ENCODE results near the gene NFATC2.

Gene NFATC2

DNA sequence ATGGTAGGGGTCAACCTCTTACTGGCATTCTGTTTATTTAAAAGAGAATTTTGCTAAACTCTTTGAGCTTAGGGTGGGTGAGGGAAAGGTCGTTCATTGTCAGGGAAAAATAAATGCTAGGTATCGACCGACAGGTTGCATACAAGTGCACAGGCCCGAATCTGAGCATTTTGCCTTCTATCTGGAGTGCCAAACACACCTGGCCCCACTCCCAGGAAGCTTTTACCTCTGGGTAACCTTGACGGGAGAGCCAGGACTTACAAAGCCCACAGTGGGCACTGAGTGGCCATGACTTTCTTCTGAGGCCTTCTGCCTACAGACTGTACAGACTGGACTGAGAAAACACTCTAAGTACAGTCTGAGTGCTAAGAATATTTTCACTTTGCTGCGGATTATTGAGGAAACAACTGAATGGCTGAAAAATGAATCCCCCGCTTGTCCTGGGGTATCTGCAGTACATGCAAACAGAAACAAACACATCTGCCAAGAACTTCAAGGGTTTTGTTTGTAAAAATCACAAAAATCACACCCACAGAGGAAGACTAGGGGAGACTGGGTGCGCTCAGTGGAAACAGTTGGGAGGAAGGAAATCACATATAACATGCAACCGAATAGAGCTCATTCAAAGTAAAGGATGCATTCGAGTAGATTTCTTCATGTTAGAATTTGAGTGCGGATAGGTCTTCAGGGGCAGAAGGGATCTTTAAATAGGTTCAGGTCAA is 152.8 kb downstream of the NFATC2 start:
- DNase-seq (ENCODE audit: low read depth): no peak

DNA sequence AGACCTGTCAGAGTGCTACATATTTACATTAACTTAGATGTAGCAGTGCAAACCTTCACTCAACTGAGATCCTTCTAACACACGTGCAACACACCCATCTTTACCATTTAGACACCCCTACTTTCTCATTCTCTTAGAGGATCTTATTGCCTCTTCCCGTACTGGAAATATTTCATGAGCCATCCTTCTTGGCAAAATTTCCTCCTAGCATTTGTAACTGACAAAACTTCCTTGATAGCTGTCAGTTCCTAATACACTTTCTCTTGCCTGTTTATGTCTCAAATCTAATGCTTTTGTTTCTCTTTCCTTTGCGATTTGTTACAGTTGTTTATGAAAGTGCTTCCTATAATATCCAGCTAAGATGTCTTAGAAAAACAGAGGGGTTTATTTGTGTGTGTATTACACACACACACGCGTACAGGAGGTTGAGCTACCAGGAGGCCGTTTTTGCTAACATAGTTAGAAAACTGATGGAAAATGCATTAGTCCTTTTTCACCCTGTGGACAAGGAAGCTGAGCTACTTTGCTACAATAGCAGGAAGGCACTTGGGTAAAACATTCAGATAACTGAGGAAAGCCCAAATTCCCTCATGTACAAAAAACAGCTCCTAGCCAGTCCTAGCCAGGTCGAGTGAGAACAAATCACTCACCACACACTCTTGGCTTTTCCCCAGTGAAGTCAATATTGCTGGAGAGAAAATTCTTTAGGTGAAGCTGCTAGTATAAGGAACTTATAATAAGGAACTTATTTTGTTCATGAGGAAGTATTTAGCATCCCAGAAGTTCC is 153.6 kb downstream of the NFATC2 start:
- DNase-seq (ENCODE audit: low read depth): no peak

DNA sequence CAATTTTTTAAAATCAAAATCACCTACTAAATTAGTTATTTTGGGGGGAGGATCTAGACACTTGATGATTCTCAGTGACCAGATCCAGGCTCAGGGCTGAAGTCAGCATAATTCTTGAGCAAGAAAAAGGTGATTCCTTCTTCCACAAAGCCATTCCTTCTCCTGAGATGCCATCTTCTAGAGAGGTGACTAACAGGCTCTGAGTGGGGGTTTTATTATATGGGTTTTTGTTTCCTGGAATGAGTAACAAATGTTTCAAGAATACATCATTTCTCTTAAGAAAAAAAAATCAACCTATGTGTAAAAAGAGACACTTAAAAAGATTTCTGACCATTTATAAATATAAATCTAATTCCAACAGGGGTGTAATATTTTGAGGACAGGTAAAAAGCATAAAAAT is 154.3 kb downstream of the NFATC2 start:
- no peak for DNase-seq (ENCODE audit: low read depth)

DNA sequence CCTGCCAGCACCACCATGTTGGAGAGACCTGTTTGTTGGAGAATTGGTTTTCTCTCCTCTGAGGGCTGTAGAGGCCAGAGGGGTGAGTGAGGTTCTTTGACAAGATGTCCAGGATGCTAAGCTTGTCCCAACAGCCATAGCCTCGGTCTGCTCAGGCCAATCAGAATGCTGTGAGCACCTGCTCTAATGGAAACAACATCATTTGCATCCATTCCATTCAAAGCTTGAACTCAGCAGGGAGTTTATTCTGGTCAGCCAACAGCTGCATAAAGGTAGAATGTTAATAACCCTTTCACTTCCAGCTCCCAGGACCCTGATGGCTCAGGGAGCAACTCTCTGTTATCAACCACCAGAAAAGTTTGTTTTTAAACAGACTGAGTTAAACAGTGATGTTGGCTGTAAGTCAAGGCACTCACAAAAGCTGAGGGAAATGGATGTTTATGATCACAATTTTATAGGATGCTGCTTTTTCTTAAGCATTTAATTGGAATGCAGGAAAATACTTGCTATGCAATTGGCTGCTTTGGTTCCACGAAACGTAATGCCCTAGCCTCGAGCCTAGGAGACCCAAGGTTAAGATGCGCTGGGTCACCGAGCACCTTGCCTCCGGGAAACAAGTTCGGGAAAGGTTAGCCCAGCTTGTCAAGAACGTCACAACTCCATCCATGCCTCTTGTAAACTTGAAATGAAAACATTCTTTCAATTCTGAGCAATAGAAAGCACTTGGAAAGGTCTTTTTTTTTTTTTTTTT is 155.2 kb downstream of the NFATC2 start:
- DNase-seq (ENCODE audit: low read depth): no peak

DNA sequence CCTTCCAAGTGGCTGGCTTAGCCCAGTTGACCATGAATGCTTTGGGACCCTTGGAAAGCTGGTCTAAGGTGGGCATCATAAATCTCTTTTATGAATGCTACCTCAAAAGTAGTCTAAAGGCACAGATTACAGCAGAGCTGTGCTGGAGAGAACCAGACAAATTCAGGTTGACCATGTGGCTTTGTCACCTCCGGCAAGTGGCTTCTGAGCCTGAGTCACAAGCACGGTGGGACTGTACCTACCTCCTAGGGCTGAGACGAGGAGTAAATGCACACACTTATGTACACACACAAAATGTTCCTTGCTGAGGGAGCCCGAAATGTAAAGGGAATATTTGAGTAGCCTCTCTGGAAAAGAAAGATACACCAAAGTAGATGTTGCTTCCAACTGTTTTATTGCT is 155.9 kb downstream of the NFATC2 start:
- DNase-seq (ENCODE audit: low read depth): no peak

DNA sequence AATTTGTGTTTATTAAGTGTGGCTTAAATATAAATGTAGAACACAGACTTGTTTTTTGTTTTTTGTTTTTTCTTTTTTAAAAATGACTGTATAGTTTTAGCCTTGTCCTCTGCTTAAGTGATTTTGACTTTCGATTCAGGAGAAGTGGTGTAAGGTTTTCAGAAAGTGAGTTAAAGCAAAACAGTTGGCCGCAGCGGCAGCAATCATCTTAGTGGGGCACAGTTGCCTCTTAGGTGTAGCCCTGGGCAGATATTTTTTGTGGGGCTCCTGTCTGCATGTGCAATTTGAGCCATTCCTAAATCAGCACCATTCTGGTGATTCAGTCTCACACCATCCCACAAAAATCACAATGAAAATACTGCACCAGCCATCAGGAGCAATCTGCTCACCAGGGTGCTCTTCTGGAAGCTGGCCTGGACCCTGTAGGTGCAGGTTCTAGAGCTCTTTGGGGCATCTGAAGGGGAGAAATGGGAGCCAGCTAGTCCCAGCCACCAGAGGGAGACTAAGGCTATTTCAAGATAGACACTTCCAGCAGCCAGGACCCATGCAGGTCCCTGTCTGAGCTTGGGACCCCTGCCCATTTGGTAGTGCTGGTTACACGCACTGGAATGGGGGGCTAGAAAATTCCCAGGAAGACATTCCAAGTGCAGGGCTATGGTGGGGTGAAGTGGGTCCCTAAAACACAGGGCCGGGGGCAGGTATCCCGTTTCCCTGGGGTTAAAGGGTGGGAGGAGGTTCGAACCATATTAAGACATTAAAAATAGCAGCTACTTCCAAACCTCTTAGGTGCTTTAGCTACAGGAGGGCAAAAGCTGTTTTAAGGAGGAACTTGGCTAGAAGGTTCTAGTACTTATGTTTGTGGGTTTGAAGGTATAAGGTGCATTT is 156.6 kb downstream of the NFATC2 start:
- no peak for DNase-seq (ENCODE audit: low read depth)

DNA sequence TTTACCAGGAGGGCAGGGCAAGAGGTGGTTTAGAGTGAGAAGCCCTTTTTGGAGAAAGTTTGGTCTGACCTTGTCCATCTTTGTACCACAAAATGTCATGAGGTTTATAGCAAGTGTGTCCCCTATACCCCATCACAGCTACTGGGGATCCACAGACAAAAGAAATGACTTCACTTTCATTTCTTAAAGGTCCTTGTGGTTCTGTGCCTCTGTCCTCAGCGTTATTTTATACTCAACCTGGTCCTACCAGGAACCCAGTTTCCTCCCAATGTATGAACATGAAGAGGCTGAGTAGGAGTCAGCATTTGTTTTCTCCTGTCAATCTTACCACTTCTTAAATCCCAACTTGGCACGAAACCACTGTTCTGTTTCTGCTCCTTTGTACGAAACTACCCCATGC is 157.6 kb downstream of the NFATC2 start:
- no peak for DNase-seq (ENCODE audit: low read depth)

DNA sequence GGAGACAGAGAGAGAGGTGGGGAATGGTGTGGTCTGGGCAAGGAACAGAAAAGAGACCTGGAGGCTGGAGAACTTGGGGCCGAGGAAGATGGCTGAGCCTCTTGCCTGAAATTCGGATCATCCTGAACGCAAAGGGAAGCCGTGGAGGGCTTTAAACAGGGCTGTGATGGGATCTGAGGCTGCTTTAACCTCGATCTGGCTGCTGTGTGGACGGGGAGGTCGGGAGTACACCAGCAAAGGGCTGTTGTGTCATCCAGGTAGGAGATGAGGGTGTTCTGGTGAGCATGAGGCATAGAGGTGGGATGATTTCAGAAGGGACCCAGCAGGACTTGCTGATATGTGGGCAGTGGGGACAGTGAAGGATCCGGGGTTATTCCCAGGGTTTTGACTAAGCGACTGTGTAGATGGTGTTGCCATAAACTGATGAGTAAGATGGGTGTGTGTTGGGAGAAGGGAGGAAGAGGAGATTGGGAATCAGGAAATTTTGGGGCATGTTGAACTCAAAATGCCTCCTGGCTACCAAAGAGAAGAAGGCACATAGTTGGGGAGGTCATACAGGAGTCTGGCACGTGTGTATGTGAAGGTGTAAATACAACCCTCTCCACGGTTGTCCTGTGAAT is 158.5 kb downstream of the NFATC2 start:
- no peak for DNase-seq (ENCODE audit: low read depth)

DNA sequence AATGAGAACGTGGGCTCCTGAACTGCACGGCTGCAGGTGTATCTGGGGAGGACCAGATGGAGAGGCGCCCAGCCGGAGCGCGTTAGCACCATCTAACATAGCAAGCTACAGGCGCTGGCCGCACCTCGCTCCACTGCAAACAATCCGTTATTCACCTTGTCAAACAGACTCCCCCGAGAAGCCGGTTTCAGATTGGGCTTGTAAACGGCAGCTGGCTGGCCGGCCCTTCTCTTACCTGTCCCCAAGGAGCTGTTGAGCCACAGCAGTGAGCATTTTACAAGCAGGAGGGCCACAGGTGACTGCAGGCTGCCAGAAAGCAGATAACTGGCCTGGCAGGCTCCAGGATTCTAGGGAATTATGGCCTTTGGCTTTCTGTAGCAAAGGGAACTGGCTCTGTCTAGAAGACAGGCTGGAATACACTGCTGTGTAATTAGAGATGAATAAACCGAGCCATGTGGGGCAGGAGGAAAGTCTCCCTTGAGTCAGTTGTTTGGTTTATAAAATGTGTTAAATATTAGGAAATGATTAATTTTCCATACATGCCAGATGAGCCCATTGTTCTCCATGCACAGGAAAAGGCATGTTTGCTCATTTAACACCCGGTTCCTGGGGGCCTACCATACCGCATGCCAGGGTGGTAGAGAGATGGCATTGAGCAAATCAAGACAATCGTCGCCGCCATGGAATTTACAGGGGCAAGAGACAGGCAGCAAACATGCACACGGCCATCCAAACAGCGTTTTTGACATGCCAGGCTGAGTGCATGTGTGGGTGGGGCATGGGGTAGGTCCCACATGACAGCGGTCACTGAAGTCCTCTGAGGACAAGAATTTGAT is 159.3 kb downstream of the NFATC2 start:
- DNase-seq (ENCODE audit: low read depth): no peak

DNA sequence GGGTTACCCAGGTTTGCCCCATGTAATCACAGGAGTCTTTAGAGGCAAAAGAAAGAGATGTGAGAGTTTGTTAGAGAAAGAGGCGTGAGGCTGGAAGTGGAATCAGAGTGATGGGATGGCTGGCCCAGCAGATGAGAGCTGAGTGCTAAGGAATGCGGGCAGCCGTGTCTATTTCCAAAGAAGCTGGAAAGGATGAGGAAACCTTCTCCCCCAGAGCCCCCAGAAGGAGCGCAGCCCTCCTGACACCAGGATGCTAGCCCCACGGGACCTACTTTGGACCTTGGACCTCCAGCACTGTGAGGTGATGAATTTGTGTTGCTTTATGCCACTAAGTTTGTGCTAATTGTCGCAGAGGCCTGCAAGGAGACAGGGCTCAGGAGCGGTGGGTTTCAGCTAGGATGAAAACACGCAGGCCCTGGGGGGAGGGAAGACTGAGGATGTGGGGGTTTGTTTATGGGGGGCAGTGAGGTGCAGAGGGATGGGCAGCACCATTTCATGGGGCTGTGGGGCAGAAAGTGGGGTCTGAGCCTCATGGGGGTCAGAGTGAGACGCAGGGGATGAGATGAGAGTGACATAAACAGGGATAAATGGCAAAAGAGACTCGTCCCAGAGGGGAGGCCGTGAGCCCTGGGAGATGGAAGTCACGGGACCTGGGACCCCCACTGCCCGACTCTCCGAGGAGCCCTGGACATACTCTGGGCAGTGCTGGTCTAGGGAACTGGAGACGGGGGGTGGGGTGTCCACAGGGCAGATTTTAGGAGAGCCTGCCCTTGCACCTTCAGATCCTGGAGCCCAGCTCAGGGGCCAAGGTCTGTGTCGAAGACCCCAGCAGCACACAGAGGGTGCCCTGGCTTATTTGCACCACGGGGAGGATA is 160.2 kb downstream of the NFATC2 start:
- DNase-seq (ENCODE audit: low read depth): no peak

DNA sequence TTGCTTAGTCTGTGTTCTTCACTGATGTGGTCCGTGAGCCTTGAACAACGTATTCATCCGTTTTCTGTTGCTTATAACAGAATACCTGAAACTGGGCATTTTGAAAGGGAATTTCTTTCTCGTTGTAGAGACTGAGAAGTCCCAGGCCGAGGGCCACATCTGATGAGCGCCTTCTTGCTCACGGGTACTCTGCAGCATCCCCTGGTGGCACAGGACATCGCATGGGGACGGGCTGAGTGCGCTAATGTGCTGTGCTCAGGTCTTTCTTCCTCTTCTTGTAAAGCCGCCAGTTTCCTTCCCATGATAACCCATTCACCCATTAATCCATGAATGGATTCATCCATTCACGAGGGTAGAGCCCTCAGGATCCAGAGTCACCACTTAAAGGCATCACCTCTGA is 161.0 kb downstream of the NFATC2 start:
- DNase-seq (ENCODE audit: low read depth): no peak

DNA sequence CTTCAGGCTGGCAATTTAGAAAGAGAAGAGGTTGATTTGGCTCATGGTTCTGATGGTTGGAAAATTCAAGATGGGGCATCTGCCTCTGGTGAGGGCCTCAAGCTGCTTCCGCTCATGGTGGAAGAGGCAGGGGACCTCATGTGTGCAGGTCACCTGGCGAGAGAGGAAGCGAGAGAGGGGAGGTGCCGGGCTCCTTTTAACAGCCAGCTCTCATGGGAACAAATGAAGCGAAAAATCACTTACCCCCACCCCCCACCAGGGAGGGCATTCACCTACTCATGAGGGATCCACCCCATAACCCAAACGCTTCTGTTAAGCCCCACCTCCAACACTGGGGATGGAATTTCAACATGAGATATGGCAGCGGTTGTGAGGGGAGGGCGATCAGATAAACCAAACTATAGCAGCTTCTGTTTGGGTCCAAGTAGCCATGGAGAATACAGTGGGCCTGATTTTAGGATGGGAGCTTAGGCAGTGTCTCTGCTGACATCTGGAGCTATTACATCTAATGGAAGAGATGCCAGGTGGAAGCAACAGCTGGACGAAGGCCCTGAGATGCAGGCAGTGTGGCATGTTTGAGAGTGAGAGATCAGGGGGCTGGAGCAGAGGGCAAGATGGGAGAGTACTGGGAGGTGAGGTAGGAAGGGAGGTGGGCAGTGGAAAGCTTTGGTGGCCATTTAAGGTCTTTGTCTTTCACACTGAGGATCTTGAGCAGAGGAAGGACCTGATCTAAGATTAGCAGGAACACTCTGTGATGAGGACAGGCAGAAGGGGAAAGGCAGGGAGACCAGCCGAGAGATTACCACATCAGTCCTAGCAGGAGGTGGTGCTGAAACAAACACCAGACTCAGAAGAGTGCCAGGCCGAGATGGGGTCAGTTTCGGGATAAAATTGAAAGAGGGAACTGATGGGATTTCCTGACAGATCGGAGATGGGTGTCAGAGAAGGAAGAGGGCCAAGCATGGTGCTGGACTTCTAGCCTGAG is 161.8 kb downstream of the NFATC2 start:
- no peak for DNase-seq (ENCODE audit: low read depth)

DNA sequence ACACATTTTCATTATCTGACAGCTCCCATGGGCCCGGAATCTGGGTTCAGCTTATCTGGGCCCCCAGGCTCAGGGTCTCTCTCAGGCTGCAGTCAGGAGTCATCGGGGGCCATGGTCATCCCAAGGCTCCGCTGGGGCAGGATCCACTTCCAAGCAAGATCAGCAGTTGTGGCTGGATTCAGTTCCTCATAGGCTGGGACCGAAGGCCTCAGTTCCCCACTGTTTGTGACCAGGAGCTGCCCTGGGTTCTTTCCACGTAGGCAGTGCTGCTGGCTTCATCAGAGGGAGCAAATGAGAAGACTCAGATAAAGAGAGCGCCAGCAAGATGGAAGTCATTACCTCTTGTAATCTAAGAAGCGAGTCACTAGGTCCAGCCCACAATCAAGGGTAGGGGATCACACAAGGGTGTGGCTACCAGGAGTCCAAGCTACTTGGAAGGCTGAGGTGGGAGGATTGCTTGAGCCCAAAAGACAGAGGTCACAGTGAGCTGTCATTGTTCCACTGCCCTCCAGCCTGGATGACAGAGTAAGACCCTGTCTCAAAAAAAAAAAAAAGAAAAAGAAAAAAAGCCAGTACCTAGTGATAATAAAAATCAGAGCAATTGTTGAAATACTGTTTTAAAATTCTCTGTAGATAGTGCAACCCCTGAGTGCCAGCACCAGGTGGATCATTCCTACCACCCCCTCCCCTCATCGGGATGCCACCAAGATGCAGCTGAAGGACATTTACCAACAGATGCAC is 162.7 kb downstream of the NFATC2 start:
- no peak for DNase-seq (ENCODE audit: low read depth)

DNA sequence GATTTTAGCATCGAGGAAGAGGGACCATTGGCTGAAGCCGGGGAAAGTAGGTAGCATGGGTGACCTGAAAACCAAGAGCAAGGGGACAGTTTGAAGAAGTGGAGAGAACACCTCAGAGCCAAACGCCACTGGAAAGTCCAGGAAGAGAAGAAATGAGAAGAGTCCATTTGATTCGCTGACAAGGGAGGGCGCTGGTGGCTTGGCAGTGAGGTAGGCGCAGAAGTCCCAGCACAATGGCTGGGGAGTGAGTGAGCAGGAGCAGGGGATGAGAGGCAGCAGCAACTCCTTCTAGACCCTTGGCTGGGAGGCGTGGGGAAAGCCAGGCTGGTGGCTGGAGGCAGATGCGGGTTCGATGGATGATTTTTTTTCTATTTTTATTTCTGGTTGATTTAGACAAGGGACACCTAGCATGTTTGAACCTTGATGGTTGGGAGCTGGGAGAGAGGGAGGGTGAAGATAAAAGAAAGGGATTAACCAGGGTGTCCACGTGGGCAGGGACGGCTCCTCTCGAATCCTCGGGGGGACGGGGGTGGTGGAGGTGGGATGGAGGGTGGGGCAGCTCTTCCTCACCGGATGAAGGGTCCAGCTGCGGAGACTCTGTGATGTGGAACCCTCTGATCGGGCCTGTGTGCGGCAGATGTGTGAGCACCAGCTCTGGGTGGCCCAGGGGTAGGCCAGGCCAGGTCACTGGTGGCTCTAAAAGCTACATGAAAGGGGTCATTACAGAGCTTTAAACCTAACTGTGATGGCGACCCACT is 164.2 kb downstream of the NFATC2 start:
- no peak for DNase-seq (ENCODE audit: low read depth)

DNA sequence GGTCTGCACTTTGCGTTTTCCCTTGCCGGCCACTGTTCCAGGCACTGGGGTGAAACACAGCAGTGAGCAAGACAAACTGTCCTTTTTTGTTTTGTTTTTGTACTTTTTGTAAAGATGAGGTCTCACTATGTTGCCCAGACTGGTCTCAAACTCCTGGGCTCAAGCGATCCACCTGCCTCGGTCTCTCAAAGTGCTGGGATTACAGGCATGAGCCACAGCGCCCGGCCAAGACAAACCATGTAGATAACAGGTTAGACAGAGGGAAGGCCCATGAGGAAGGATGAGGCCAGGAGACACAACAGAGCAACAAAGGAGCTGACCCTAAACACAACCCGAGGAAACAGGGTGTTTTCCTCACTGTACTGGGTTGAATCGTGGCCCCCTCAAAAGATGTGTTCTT is 165.4 kb downstream of the NFATC2 start:
- DNase-seq (ENCODE audit: low read depth): no peak

DNA sequence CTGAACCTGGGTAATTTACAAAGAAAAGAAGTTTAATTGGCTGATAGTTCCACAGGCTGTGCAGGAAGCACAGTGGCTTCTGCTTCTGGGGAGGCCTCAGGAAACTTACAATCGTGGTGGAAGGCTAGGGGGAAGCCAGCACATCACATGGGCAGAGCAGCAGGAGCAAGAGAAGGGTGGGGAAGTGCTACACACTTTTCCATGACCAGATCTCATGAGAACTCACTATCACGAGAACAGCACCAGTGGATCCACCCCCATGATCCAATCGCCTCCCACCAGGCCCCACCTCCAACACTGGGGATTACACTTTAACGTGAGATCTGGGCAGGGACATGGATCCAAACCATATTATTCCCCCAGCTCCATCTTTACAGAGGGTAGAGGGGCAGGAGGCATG is 166.4 kb downstream of the NFATC2 start:
- DNase-seq (ENCODE audit: low read depth): no peak

DNA sequence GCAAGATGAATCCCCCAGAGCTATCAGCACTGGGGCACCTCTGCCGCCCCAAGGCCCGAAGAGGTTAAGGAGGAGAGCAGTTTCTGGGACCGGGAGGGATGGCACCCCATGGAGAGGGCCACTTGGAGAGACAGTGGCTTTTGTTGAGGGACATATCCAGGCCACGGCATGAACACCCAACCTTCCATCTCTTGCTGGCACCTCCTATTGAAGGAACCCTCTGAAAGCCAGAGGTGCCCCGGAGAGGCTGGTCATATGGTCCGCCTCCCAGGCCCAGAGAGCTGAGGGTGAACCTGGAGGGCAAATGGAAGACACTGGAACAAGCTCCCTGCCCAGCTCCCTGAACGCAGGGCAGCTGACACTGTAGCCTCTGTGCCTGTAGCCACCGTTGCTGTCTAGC is 167.0 kb downstream of the NFATC2 start:
- no peak for DNase-seq (ENCODE audit: low read depth)
